PC-3 (cell line): Measurements from ENCODE around the gene RPL29. TPM values are rescaled to one million over a fixed set of nuclear protein-coding genes. Genes with fewer than 3 reads are reported as not detected.

Experiments
- ATAC-seq: fragments of 200-7000 bp; cut with Tn5 transposase; 2 replicates; pipeline ENCODE4 v1.9.1; 2020; ENCODE audit warnings: mild to moderate bottlenecking, moderate library complexity
- BruUV-seq: library from RNA; stranded (reverse); fragments of 400-500 nt; replicated peaks from 2 replicates; lab custom pipeline; 2021; lab: Mats Ljungman, UMichigan
- CTCF ChIA-PET: fragments of 300-600 bp; sonication (Branson Sonifier 250); formaldehyde crosslinking; loops from one replicate; lab custom pipeline; 2022; ENCODE audit warnings: antibody characterized with exemption; lab: Charles Lee
- POLR2A ChIA-PET: fragments of 300-600 bp; sonication (Branson Sonifier 250); formaldehyde crosslinking; loops from one replicate; lab custom pipeline; 2022; ENCODE audit warnings: antibody characterized with exemption; ENCODE audit not compliant: unreplicated experiment; lab: Charles Lee
- DNase-seq: peaks from one replicate; pipeline ENCODE4 v3.0.0-alpha.2; 2015
- H2AFZ ChIP-seq: fragments of 300-600 bp; sonication (generic); 2 replicates; pipeline ENCODE4 v1.6.0; 2016; ENCODE audit warnings: antibody characterized with exemption, low read length
- H3F3A ChIP-seq: fragments of 300-600 bp; sonication (generic); one replicate; pipeline ENCODE4 v1.6.0; 2017; ENCODE audit warnings: antibody characterized with exemption, low read length, control low read depth, mild to moderate bottlenecking; ENCODE audit not compliant: unreplicated experiment
- H3K27ac ChIP-seq: fragments of 300-600 bp; sonication (generic); 2 replicates; pipeline ENCODE4 v1.5.1; 2016; ENCODE audit warnings: mild to moderate bottlenecking, low read length
- H3K27me3 ChIP-seq: fragments of 300-600 bp; sonication (generic); 2 replicates; pipeline ENCODE4 v1.6.1; 2016; ENCODE audit warnings: low read length, mixed read lengths
- H3K36me3 ChIP-seq: fragments of 300-600 bp; sonication (generic); 2 replicates; pipeline ENCODE4 v1.6.1; 2016; ENCODE audit warnings: low read depth, mixed run types, low read length, mixed read lengths
- H3K4me1 ChIP-seq: fragments of 300-600 bp; sonication (generic); 2 replicates; pipeline ENCODE4 v1.5.1; 2016; ENCODE audit warnings: low read length; ENCODE audit not compliant: insufficient read depth
- H3K4me2 ChIP-seq: fragments of 300-600 bp; sonication (generic); 2 replicates; pipeline ENCODE4 v1.6.0; 2016; ENCODE audit warnings: low read length
- H3K4me3 ChIP-seq: fragments of 300-600 bp; sonication (generic); 2 replicates; pipeline ENCODE4 v1.5.1; 2016; ENCODE audit warnings: mild to moderate bottlenecking, low read length, mixed read lengths
- H3K79me2 ChIP-seq: fragments of 300-600 bp; sonication (generic); 2 replicates; pipeline ENCODE4 v1.6.1; 2017; ENCODE audit warnings: low read length, mixed read lengths
- H3K9ac ChIP-seq: fragments of 300-600 bp; sonication (generic); 2 replicates; pipeline ENCODE4 v1.6.0; 2016; ENCODE audit warnings: mild to moderate bottlenecking, low read length
- H3K9me2 ChIP-seq: fragments of 300-600 bp; sonication (generic); replicated peaks from 2 replicates; pipeline ENCODE4 v1.6.1; 2016; ENCODE audit warnings: mixed run types, low read length, mixed read lengths
- H3K9me3 ChIP-seq: fragments of 300-600 bp; sonication (generic); 2 replicates; pipeline ENCODE4 v1.6.1; 2016; ENCODE audit warnings: low read length, mixed read lengths
- H4K20me1 ChIP-seq: fragments of 300-600 bp; sonication (generic); 2 replicates; pipeline ENCODE4 v1.6.1; 2016; ENCODE audit warnings: low read length, mixed read lengths
- CTCF ChIP-seq: fragments of 300-600 bp; sonication (generic); conservative IDR thresholded peaks from 2 replicates; pipeline ENCODE4 v1.5.1; 2017; ENCODE audit warnings: antibody characterized with exemption, low read depth, mild to moderate bottlenecking, low read length
- EZH2 ChIP-seq: fragments of 300-600 bp; sonication (generic); IDR thresholded peaks from one replicate; pipeline ENCODE4 v1.6.1; 2017; ENCODE audit warnings: antibody characterized with exemption, mild to moderate bottlenecking, low read length; ENCODE audit not compliant: unreplicated experiment
- EZH2phosphoT487 ChIP-seq: fragments of 300-600 bp; sonication (generic); IDR thresholded peaks from 2 replicates; pipeline ENCODE4 v1.6.1; 2018; ENCODE audit warnings: mild to moderate bottlenecking, antibody characterized with exemption, low read length, borderline replicate concordance
- intact Hi-C: fragments of 100-400 bp; cut with micrococcal nuclease; formaldehyde crosslinking; loops from 2 replicates; pipeline ENCODE4 v1.9.0; 2023
- total RNA-seq: library from RNA; depleted of rRNA; stranded (reverse); fragments of >200 nt; gene quantifications from 2 replicates; pipeline ENCODE4 v1.2.3, GENCODE V29; 2014

Gene RPL29
- total RNA-seq, 1 experiment from 2014 or later, result 1,807 TPM

GRCh38 chr3:51966486-51966885 lies 29.2 kb downstream of the RPL29 start:
- Histone ChIP-seq H3F3A (no peaks in the 10 kb centered on the region), H3K9me3 (no peaks in the 10 kb centered on the region), H3K9me2 (no peaks in the 10 kb centered on the region), H4K20me1 (no peaks in the 10 kb centered on the region), H3K9ac (peak overlapping the region; percentile 75), H3K79me2 (peaks cover 11% of the 10 kb centered on the region), H3K4me3 (peak overlapping the region; percentile 73), H2AFZ (no peak overlapping the region; the same call in 1 of the 2 replicates), H3K4me1 (peaks cover 15% of the 10 kb centered on the region), H3K27me3 (no peaks in the 10 kb centered on the region), H3K4me2 (peak overlapping the region; percentile 94), H3K27ac (no peak overlapping the region), H3K36me3 (no peaks in the 10 kb centered on the region)
- CTCF ChIA-PET, result interaction anchor here (0.7 kb wide), 1 partner anchor 25 kb away, joined by 3 read pairs; the partner anchor contains the start of gene RRP9
- DNase-seq (no peak), ATAC-seq (no peak)
- no TSS peak for BruUV-seq
- no peak for TF ChIP-seq EZH2phosphoT487
- no peak for TF ChIP-seq CTCF
- TF ChIP-seq EZH2, result no peak
- POLR2A ChIA-PET, result interaction anchor here (0.6 to 0.7 kb wide), 3 partner anchors 17 to 25 kb away, joined by 3 to 7 read pairs (median 3); partner anchors contain the start of genes PARP3 and RRP9
- intact Hi-C loops, result no loop called here

GRCh38 chr3:51966016-51966415 lies 29.7 kb downstream of the RPL29 start:
- no peak overlapping the region for H3K9ac ChIP-seq
- TF ChIP-seq EZH2phosphoT487 (no peak), CTCF (no peak), EZH2 (no peak)
- POLR2A ChIA-PET, result interaction anchor here (0.7 kb wide), 1 partner anchor 23 kb away, joined by 3 read pairs; no protein-coding TSS in a partner anchor
- no peak for DNase-seq
- H3K79me2 ChIP-seq, result peaks cover 7% of the 10 kb centered on the region
- H3K27me3 ChIP-seq, result no peaks in the 10 kb centered on the region
- H3K9me3 ChIP-seq, result no peaks in the 10 kb centered on the region
- no peaks in the 10 kb centered on the region for H4K20me1 ChIP-seq
- CTCF ChIA-PET, result interaction anchor here (0.7 kb wide), 1 partner anchor 24 kb away, joined by 3 read pairs; the partner anchor contains the start of gene RRP9
- no peak overlapping the region for H2AFZ ChIP-seq
- H3K4me3 ChIP-seq, result peak overlapping the region; percentile 73
- H3K4me1 ChIP-seq, result peaks cover 12% of the 10 kb centered on the region
- H3K9me2 ChIP-seq, result no peaks in the 10 kb centered on the region
- H3K4me2 ChIP-seq, result peak overlapping the region; percentile 94
- no TSS peak for BruUV-seq
- no peak overlapping the region for H3K27ac ChIP-seq
- intact Hi-C loops, result no loop called here
- no peaks in the 10 kb centered on the region for H3K36me3 ChIP-seq
- no peaks in the 10 kb centered on the region for H3F3A ChIP-seq
- no peak for ATAC-seq

GRCh38 chr3:51964521-51964920 lies 31.2 kb downstream of the RPL29 start:
- Histone ChIP-seq H3K36me3 (no peaks in the 10 kb centered on the region), H3K27ac (no peak overlapping the region), H3K9ac (no peak overlapping the region), H3K4me3 (no peak overlapping the region), H3K79me2 (0 out of 2 replicates have a peak, but pooled peaks cover 3% of the 10 kb centered on the region), H3K27me3 (no peaks in the 10 kb centered on the region), H3K9me3 (no peaks in the 10 kb centered on the region), H3K4me2 (no peak overlapping the region), H3K4me1 (peaks cover 12% of the 10 kb centered on the region), H4K20me1 (no peaks in the 10 kb centered on the region), H2AFZ (no peak overlapping the region), H3F3A (no peaks in the 10 kb centered on the region), H3K9me2 (no peaks in the 10 kb centered on the region)
- ChIA-PET POLR2A (interaction anchor here (0.7 kb wide), 1 partner anchor 33 kb away, joined by 3 read pairs; no protein-coding TSS in a partner anchor), CTCF (no interaction called here)
- no TSS peak for BruUV-seq
- no peak for TF ChIP-seq EZH2phosphoT487
- ATAC-seq (no peak), DNase-seq (no peak)
- intact Hi-C loops, result no loop called here
